ENCODE measurements around the gene LCN15.
A peak's percentile ranks its signal among the peaks of the same experiment; 100 is the strongest.

DNA sequence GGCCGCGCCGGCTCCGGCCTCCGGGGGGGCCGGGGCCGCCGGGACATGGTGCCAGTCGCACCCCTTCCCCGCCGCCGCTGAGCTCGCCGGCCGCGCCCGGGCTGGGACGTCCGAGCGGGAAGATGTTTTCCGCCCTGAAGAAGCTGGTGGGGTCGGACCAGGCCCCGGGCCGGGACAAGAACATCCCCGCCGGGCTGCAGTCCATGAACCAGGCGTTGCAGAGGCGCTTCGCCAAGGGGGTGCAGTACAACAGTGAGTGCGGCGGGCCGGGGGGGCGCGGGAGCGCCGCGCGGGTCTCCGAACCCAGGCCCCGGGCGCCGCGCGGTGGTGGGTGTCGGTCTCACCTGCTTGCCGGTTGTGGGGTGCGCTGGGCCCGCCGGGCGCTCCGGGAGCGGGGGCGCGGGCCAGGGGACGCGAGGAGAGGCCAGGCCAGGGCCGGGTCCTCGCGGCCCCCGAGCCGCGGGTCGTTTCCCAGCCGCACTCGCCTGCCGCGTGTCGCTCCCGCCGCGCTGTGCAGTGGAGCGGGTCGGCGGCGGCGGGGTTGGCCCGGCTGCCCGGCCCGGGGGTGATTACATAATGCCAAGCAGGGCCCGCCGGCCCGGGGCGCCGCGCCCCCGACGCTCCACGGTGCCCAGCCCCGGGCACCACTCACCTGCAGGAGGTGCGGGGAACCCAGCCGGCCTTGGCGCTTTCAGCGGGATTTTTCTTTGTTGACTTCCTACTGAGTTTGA is 43.9 kb upstream of the LCN15 start:
- TF ChIP-seq, protein P1, sequence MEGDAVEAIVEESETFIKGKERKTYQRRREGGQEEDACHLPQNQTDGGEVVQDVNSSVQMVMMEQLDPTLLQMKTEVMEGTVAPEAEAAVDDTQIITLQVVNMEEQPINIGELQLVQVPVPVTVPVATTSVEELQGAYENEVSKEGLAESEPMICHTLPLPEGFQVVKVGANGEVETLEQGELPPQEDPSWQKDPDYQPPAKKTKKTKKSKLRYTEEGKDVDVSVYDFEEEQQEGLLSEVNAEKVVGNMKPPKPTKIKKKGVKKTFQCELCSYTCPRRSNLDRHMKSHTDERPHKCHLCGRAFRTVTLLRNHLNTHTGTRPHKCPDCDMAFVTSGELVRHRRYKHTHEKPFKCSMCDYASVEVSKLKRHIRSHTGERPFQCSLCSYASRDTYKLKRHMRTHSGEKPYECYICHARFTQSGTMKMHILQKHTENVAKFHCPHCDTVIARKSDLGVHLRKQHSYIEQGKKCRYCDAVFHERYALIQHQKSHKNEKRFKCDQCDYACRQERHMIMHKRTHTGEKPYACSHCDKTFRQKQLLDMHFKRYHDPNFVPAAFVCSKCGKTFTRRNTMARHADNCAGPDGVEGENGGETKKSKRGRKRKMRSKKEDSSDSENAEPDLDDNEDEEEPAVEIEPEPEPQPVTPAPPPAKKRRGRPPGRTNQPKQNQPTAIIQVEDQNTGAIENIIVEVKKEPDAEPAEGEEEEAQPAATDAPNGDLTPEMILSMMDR (conservative IDR thresholded peaks at IDR 0.05; ENCODE audit: low read length) = peak; percentile 37
- TF ChIP-seq EZH2phosphoT487 (IDR thresholded peaks at IDR 0.05; ENCODE audit: borderline replicate concordance, low read depth, low read length) = no peak

Measured in OCI-LY7 (cell line).